B cell (primary cell): Measurements from ENCODE around the gene CCDC85C.

Experiments used
- CTCF ChIP-seq: fragments of 200-600 bp; IDR thresholded peaks from one replicate; pipeline ENCODE4 v1.8.0; 2022; ENCODE audit warnings: antibody characterized with exemption, mild to moderate bottlenecking
- EZH2 ChIP-seq: IDR thresholded peaks from 2 replicates; pipeline ENCODE4 v1.6.1; 2012; ENCODE audit warnings: borderline replicate concordance, low read depth, mild to moderate bottlenecking, moderate library complexity, low read length; ENCODE audit not compliant: insufficient read depth, poor library complexity, severe bottlenecking

- TF ChIP-seq CTCF (no peak), EZH2 (no peak)
Measured at GRCh38 chr14:99630202-99630601, 26.2 kb upstream of the CCDC85C start.
